SKM-1 (cell line): ENCODE results near the gene ZNF428.
"Not testable (repeated sequence)": the region's sequence is repeated elsewhere in the genome, so short reads cannot be mapped to it uniquely, and the experiment has no call there.

ENCODE experiments used
- DNase-seq: peaks from one replicate; lab custom pipeline; 2025; ENCODE audit not compliant: unreplicated experiment; lab: John Stamatoyannopoulos, UW

The ZNF428 gene

DNA sequence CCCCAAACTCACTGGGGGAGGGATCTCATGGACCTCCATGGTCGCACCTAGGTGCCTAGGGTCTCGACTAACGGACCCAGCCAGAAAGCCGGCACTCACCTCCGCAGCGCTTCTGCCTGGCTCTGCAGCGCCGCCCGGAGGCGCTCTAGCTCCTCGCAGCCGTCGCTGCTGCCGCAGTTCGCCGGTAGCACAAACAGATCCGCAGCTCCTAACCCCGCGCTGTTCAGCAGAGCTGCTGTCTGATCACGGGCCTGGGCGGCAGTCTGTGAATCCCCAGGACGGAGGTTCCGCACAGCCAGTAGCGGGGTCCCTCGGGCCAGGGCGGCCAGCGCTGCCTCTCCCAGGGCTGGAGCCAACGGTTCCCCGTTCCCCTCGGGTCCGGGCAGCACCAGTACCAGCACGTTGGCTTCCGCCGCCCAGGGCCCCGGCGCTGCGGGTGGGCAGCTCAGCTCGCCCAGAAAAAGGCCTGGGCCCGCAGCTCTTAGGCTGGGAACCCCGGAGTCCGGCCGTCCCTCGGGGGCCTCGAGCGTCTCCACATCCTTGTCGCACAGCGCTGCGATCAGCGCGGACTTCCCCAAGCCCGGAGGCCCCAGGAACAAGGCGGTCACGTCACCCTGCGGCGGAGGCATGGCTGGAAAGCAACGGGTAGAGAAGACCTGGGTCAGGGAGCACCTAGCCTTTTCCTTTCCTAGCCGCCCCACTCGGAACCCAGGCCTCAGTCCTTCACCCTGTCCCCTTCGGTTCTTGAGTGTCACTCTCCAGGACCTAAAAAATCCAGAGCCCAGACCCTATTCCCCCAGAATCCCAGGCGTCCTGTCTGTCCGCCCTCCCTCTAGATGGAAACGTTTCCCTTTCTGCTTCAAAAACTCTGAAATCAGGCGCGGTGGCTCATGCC lies 24.5 kb downstream of the ZNF428 start:
- peak; percentile 22 for DNase-seq

DNA sequence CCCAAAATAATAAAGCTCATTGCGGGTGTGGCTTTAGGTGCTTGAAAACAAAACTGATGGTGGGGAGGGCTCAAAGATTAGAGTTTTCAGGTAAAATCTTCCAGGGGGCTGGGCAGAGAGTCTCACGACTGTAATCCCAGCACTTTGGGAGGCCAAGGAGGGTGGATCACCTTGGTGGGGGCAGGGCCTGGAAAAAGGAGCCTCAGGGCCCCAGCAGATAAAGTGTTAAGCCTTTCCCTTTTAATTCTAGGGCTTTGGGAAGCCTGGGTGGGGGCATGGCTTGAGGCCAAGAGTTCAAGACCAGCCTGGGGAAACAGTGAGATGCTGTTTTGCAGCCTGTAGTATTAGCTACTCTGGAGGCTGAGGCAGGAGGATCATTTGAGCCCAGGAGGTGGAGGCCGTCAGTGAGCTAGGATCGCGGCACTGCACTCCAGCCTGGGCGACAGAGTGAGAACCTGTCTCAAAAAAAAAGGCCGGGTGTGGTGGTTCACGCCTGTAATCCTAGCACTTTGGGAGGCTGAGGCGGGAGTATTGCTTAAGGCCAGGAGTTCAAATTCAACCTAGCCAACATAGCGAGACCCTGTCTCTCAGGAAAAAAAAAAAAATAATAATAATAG lies 25.2 kb downstream of the ZNF428 start:
- DNase-seq, result no peak

GRCh38 chr19:43592800-43593350 lies 26.6 kb downstream of the ZNF428 start:
- DNase-seq, result no peak

DNA sequence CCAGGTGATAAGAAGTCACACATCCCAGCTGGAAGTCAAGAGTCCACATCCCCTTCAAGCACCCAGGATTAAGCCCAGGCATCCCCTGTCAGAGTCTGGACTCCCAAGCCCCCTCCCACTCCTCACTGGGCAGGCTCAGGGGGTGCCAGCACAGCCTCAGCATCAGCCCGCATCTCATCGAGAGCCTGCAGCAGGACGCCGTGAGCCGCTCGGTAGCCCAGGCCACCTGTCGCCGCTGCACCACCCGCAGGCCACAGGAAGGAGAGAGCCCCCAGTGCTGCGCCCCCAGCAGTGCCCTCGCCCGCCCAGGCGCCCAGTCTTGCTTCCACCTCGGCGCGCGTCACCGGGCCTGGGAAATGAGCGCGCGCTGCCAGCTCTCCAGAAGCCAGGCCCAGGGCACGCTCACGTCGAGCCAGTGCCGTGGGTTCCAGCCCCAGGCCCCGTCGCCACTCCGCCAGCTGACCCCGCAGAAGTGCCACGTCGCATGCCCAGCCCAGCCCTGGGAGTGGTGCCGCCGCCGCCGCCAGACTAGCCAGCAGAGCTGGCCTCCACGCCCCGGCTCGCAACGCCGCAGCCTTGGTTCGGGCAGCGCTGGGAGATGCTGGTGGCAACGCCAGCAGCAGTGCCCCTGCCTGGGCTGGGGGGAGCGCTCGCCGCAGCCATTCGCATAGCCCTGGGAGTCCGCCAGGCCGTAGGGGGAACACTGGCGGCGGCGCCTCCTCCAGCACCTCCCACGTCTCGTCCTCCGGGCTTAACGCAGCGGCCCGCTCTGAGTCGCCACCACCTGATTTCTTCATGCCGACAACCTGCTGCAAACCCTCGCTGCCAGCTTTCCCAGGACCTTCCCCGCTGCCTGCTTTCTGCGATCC lies 27.3 kb downstream of the ZNF428 start:
- no peak for DNase-seq

- DNase-seq, result no peak
Measured at GRCh38 chr19:43589678-43590077, 29.8 kb downstream of the ZNF428 start.

DNA sequence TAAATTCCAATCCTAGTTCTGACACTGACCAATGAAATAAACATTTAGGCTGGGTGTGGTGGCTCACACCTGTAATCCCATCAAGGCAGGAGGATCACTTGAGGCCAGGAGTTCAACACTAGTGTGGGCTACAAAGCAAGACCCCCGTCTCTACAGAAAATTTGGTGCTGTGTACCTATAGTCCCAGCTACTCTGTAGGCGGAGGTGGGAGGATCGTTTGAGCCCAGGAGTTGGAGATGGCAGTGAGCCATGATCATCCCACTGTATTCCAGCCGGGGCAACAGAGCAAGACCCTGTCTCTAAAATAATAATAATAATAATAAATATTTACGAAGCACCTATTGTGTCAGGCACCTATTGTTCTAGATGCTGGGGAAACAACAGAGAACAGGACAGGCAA lies 30.2 kb downstream of the ZNF428 start:
- DNase-seq, result no peak

GRCh38 chr19:43587029-43587428 lies 32.4 kb downstream of the ZNF428 start:
- DNase-seq, result not testable (repeated sequence)

GRCh38 chr19:43586346-43586745 lies 33.1 kb downstream of the ZNF428 start:
- no peak for DNase-seq

- no peak for DNase-seq
Measured at GRCh38 chr19:43584484-43584883, 34.9 kb downstream of the ZNF428 start.

DNA sequence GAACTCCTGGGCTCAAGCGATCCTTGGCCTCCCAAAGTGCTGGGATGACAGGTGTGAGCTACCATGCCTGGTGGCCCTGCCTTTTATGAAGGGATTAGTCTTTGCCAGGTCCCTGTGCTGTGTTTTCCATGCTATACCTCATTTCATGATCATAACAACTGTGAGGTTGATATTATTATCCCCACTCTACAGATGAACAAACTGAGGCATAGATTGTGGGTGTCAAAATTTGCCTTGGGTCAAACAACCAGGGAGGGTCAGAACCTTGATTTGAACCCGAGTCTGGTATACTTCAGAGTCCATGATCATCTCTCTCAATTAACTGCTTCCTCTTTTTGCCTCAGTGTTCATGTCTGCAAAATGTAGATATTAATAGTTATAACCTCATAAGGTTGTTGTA lies 36.9 kb downstream of the ZNF428 start:
- no peak for DNase-seq

DNA sequence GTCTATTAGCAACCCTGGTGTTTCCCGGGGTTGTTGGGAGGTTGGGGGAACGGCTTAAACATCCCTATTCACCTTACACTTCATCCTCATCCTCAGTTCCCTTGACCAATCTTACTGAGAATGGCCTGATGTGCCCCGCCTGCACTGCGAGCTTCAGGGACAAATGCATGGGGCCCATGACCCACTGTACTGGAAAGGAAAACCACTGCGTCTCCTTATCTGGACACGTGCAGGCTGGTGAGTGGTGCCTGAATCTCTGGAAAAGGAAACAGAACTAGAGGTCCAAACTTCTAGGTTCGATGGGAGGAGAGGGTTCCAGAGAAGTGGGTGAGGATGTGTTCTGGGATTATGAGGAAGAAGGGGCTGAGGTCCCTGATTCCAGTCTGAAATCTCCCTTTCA lies 38.0 kb downstream of the ZNF428 start:
- no peak for DNase-seq

- DNase-seq, result no peak
Measured at GRCh38 chr19:43578787-43579186, 40.6 kb downstream of the ZNF428 start.

GRCh38 chr19:43575955-43576878 lies 43.2 kb downstream of the ZNF428 start:
- no peak for DNase-seq

DNA sequence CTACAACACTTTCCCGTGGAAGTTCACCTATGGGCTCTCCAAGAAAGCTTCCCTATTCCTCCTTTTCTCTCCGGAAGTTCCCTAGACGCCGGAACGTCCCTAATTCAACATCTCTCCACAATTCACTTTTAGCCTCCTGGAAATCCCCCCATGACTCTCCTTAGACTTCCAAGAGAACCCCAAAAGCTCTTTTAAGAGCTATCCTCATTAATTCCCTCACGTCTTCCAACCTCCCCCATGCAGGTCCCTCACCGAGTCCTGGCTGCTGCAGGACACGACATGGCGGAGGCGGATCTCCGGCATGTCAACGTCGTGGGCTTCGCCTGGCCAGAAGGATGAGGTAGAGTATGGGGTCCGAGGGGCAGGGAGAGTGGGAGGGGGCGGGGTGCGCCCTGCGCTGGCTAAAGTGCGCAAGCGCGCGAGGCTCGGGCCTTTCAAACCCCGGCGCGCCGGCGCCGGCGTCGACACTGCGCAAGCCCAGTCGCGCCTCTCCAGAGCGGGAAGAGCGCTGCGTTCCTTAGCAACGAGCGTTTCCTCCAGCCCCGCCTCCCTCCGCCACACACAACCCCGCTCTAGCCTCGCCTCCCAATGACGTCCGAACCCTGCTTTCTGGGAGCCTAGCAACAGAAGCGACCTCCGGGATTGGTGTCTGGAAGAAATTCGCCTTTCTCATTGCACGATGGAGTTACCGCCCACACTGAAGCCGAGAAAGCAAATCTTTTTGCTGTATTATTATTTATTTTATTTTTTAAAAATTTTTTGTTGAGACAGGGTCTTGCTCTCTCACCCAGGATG lies 44.1 kb downstream of the ZNF428 start, which contains the start of the genes PINLYP and XRCC1:
TSS of gene PINLYP (plus strand) at position 646 of the 795 bp plus-strand sequence. CDS start 1,391 bp downstream, outside the sequence.
TSS of gene XRCC1 (minus strand) at position 372 of the 795 bp plus-strand sequence. CDS start at position 303, 69 bp downstream.
- DNase-seq, result peak; percentile 83

DNA sequence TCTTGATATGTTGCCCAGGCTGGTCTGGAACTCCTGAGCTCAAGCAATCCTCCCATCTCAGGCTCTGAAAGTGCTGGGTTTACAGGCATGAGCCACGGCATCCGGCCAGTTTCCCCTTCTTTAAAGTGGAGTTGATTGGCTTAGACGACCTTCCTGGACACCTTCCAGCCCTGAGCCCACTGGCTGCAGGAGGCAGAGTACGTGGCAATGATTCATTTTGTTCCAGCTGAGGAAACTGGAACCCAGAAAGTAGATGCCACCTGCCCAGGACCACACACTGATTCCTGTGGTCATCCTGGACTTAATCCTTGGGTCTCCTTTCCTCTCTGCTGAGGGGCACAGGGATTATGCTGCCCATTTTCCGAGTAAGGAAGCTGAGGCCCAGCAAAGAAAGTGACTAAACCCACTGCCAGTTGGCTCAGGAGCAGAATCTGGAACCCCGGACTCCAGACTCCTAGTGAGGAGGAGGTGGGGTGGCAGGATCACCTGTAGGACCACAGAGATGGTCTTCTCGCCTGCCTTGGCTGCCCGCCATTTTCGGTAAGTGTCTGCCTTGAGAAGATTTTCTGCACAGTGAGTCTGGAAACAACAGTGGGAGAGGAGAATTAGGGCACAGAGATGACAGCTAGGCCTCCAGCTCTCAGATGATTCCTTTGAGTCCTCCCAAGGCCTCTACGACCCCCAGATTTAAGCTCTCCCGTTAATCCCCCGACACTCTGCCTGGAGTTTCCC lies 44.8 kb downstream of the ZNF428 start:
- DNase-seq, result no peak

- DNase-seq, result no peak
Measured at GRCh38 chr19:43572171-43572588, 47.2 kb downstream of the ZNF428 start.

DNA sequence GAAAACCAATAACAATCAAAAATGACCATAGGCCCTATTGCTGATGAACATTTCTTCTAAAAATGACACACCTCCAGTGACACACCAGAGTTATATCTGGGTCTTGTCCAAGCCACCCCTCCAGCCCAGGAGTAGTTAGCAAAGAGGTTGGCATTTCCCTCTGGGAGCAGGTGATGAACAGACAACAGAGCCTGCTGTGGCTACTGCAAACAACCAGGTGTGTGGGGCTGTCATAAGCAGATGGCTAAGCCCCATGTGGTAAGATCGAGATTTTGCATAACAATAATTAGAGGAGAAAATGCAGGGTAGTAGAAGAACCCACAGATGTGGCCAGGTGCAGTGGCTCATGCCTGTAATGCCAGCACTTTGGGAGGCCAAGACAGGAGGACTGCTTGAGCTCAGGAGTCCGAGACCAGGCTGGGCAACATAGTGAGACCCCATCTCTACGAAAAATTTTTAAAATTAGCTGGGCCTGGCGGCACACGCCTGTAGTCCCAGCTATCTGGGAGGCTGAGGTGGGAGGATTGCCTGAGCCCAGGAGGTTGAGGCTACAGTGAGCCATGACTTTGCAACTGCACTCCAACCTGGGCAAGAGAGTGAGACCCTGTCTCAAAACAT lies 49.1 kb downstream of the ZNF428 start:
- no peak for DNase-seq

- DNase-seq, result no peak
Measured at GRCh38 chr19:43569657-43570056, 49.8 kb downstream of the ZNF428 start.
